HepG2 (cell line): ENCODE measurements around the gene METTL1. TPM values are rescaled to one million over a fixed set of nuclear protein-coding genes. Genes with fewer than 3 reads are reported as not detected.

Experiments
- ATAC-seq: fragments of 200-7000 bp; cut with Tn5 transposase; 3 replicates; pipeline ENCODE4 v1.9.1; 2020; ENCODE audit warnings: mild to moderate bottlenecking, moderate library complexity
- BruUV-seq: library from RNA; stranded (reverse); fragments of 400-500 nt; replicated peaks from 2 replicates; lab custom pipeline; 2021; lab: Mats Ljungman, UMichigan
- CTCF ChIA-PET: fragments of 300-600 bp; formaldehyde crosslinking; extraction: SDS; loops from one replicate; lab custom pipeline; 2021; ENCODE audit warnings: low total read pairs, inconsistent platforms, low intra/inter-chr PET ratio; lab: Yijun Ruan, JAX
- POLR2A ChIA-PET: fragments of 350-600 bp; sonication (Branson Sonifier 250); formaldehyde crosslinking; loops from one replicate; lab custom pipeline; 2020; ENCODE audit warnings: antibody characterized with exemption, inconsistent platforms; lab: Yijun Ruan, JAX
- DNase-seq: peaks from one replicate; pipeline ENCODE4 v3.0.0-alpha.2; 2015; ENCODE audit warnings: low spot score
- FAIRE-seq: peaks from 3 replicates; lab custom pipeline; 2011; peaks lifted over from hg19 to GRCh38; lab: Jason Lieb, UNC
- H2AFZ ChIP-seq: one replicate; pipeline ENCODE4 v1.6.1; 2011; ENCODE audit warnings: low read length, inconsistent platforms
- H3K27ac ChIP-seq: fragments of 300-600 bp; 3 replicates; pipeline ENCODE4 v1.8.0; 2011; ENCODE audit warnings: mixed run types, mild to moderate bottlenecking, mixed read lengths, low read length, inconsistent platforms; ENCODE audit not compliant: insufficient read depth; ENCODE audit errors: extremely low read length
- H3K27me3 ChIP-seq, 2 experiments: fragments of 200-600 bp in 1 of 2; 2 replicates in 1 of 2; 3 replicates in 1 of 2; pipeline versions ENCODE4 v1.6.0 to v1.8.0; 2011; ENCODE audit warnings: low read length in 2 of 2, mild to moderate bottlenecking in 2 of 2, moderate library complexity in 2 of 2, inconsistent platforms in 1 of 2; ENCODE audit not compliant: insufficient read depth in 2 of 2, control insufficient read depth in 1 of 2
- H3K36me3 ChIP-seq, 2 experiments: fragments of 200-600 bp in 1 of 2; replicated peaks in 1 of 2; 2 replicates in 1 of 2; 3 replicates in 1 of 2; pipeline versions ENCODE4 v1.5.1 to v1.8.0; 2011; ENCODE audit warnings: low read length in 2 of 2, inconsistent platforms in 1 of 2; ENCODE audit not compliant: insufficient read depth in 2 of 2, control insufficient read depth in 1 of 2
- H3K4me1 ChIP-seq: 2 replicates; pipeline ENCODE4 v1.5.1; 2012; ENCODE audit warnings: low read length, inconsistent platforms; ENCODE audit not compliant: insufficient read depth
- H3K4me2 ChIP-seq: 2 replicates; pipeline ENCODE4 v1.6.0; 2011; ENCODE audit warnings: low read depth, low read length, inconsistent platforms
- H3K4me3 ChIP-seq, 3 experiments: fragments of 200-600 bp in 1 of 3; sonication (generic), shearing (Covaris generic) in 1 of 3; replicated peaks in 1 of 3; 2 replicates each; pipeline ENCODE4 v1.5.1; 2011 to 2016; ENCODE audit warnings: low read length in 3 of 3, inconsistent platforms in 2 of 3, low read depth in 2 of 3, mild to moderate bottlenecking in 2 of 3, control low read depth in 1 of 3, mixed read lengths in 1 of 3; ENCODE audit not compliant: insufficient read depth in 1 of 3
- H3K79me2 ChIP-seq: one replicate; pipeline ENCODE4 v1.6.1; 2011; ENCODE audit warnings: low read length, inconsistent platforms; ENCODE audit not compliant: insufficient read depth
- H3K9ac ChIP-seq: 2 replicates; pipeline ENCODE4 v1.6.0; 2011; ENCODE audit warnings: mild to moderate bottlenecking, low read depth, low read length, inconsistent platforms; ENCODE audit not compliant: insufficient read depth
- H3K9me3 ChIP-seq: 2 replicates; pipeline ENCODE4 v1.5.1; 2012; ENCODE audit warnings: mild to moderate bottlenecking, low read length
- H4K20me1 ChIP-seq: 2 replicates; pipeline ENCODE4 v1.6.0; 2011; ENCODE audit warnings: inconsistent platforms, mild to moderate bottlenecking, low read length, moderate library complexity; ENCODE audit not compliant: insufficient read depth
- DNMT1 ChIP-seq: sonication (generic); formaldehyde crosslinking; IDR thresholded peaks from 2 replicates; pipeline ENCODE4 v1.5.1; 2020; ENCODE audit warnings: mild to moderate bottlenecking, missing genetic modification reagents
- DPF2 ChIP-seq: sonication (generic); formaldehyde crosslinking; IDR thresholded peaks from 2 replicates; pipeline ENCODE4 v1.4.0; 2020; ENCODE audit warnings: mild to moderate bottlenecking, low read depth, missing genetic modification reagents, borderline replicate concordance
- GABPA ChIP-seq, 2 experiments: IDR thresholded peaks; 2 replicates each; pipeline ENCODE4 v1.6.1; 2011 to 2016; ENCODE audit warnings: low read depth in 2 of 2, low read length in 1 of 2, missing biosample characterization in 1 of 2, missing genetic modification characterization in 1 of 2
- SP5 ChIP-seq: IDR thresholded peaks from 2 replicates; pipeline ENCODE4 v1.6.1; 2016; ENCODE audit warnings: low read depth, borderline replicate concordance
- TCF12 ChIP-seq, 2 experiments: fragments of 450-650 bp in 1 of 2; sonication (generic) in 1 of 2; formaldehyde crosslinking in 1 of 2; IDR thresholded peaks; 2 replicates each; pipeline versions ENCODE4 v1.6.1 to v1.8.0; 2017 to 2022; ENCODE audit warnings: antibody characterized with exemption in 1 of 2, mild to moderate bottlenecking in 1 of 2, missing genetic modification reagents in 1 of 2, moderate library complexity in 1 of 2
- ZNF333 ChIP-seq: sonication (generic); formaldehyde crosslinking; IDR thresholded peaks from 2 replicates; pipeline ENCODE4 v1.4.0; 2020; ENCODE audit warnings: mild to moderate bottlenecking, missing genetic modification reagents, borderline replicate concordance
- ZNF343 ChIP-seq: sonication (generic); formaldehyde crosslinking; IDR thresholded peaks from 2 replicates; pipeline ENCODE4 v1.4.0; 2020; ENCODE audit warnings: mild to moderate bottlenecking, missing genetic modification reagents
- ZNF772 ChIP-seq: sonication (generic); formaldehyde crosslinking; IDR thresholded peaks from 2 replicates; pipeline ENCODE4 v1.5.0; 2020; ENCODE audit warnings: mild to moderate bottlenecking, missing genetic modification reagents
- WGBS: methylation state at CpG from one replicate; pipeline ENCODE4 v1.1.6; 2017; ENCODE audit warnings: low lambda C conversion rate; 5-methylcytosine and 5-hydroxymethylcytosine counted together
- in situ Hi-C: cut with HindIII; loops from 2 replicates; pipeline ENCODE4 v1.10.0; 2017; ENCODE audit warnings: low pct_unique_long_range_greater_than_20kb; ENCODE audit not compliant: extremely low pct_ligation_motif_present
- intact Hi-C: fragments of 100-400 bp; cut with micrococcal nuclease; formaldehyde crosslinking; loops from one replicate; pipeline ENCODE4 v1.10.0; 2022; ENCODE audit not compliant: unreplicated experiment
- polyA plus RNA-seq, 8 experiments: library from polyadenylated mRNA; depleted of rRNA in 3 of 8; stranded (reverse) in 7 of 8; unstranded in 1 of 8; fragments of >200 nt; fragmentation: Illumina TruSeq in 4 of 8; extraction: Trizol in 4 of 8; gene quantifications; 2 replicates each; pipeline versions ENCODE4 v1.2.1 to v1.2.3, GENCODE V29; 2011 to 2016; ENCODE audit warnings: low read depth in 4 of 8, missing spikeins in 1 of 8, mixed read lengths in 1 of 8; ENCODE audit not compliant: insufficient read depth in 1 of 8
- total RNA-seq, 5 experiments: library from RNA; depleted of rRNA; stranded (reverse); fragments of >200 nt; fragmentation: Illumina TruSeq; extraction: Trizol; gene quantifications; 2 replicates each; pipeline ENCODE4 v1.2.3, GENCODE V29; 2016; ENCODE audit warnings: low read depth in 1 of 5
- TF ChIP-seq, protein P1 (sequence below): fragments of 450-650 bp; IDR thresholded peaks from 2 replicates; pipeline ENCODE4 v1.6.1; 2016
- TF ChIP-seq, protein P2 (sequence below): sonication (generic); formaldehyde crosslinking; IDR thresholded peaks from 2 replicates; pipeline ENCODE4 v1.4.0; 2020; ENCODE audit warnings: missing genetic modification reagents
- TF ChIP-seq, protein P3 (sequence below): sonication (generic); formaldehyde crosslinking; IDR thresholded peaks from 2 replicates; pipeline ENCODE4 v1.9.0; 2022; ENCODE audit warnings: low read depth, missing genetic modification reagents
- TF ChIP-seq, protein P4 (sequence below): IDR thresholded peaks from 2 replicates; pipeline ENCODE4 v1.6.1; 2012; ENCODE audit warnings: inconsistent platforms

The METTL1 gene
- total and polyA plus RNA-seq, 2 of the 13 experiments (the other 11 are each of a cell fraction or from before 2014, with no cell fraction given), result 34.7 to 36.9 TPM

DNA sequence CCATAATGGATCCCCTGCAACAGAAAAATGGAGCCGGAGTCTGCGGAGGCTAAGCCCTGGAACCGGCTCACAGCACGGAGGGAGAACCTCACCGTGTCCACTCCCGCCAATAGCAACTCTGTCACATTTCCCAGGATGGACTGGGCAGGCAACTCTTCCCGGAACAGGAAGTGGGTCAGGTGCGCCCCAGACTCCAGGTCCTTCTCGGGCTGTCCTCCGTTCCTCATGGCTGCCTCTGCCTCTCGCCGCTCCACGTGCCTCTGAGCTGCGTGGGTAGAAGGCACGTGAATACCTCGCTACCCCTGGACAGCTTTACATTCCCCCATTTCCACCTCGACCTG, 7.3 kb downstream of the METTL1 start:
- peak overlapping the region; percentile 50; the same call in 1 of the 2 replicates for H3K9ac ChIP-seq
- H3K4me2 ChIP-seq, result peak overlapping the region; percentile 95
- 0 out of 2 replicates have a peak, but pooled peaks have one; percentile 24 for TF ChIP-seq ZNF333 (CRISPR knock-in tag)
- no peak for TF ChIP-seq DPF2 (CRISPR knock-in tag)
- TF ChIP-seq ZNF772 (CRISPR knock-in tag), result 0 out of 2 replicates have a peak, but pooled peaks have one; percentile 39
- TF ChIP-seq, protein P1, sequence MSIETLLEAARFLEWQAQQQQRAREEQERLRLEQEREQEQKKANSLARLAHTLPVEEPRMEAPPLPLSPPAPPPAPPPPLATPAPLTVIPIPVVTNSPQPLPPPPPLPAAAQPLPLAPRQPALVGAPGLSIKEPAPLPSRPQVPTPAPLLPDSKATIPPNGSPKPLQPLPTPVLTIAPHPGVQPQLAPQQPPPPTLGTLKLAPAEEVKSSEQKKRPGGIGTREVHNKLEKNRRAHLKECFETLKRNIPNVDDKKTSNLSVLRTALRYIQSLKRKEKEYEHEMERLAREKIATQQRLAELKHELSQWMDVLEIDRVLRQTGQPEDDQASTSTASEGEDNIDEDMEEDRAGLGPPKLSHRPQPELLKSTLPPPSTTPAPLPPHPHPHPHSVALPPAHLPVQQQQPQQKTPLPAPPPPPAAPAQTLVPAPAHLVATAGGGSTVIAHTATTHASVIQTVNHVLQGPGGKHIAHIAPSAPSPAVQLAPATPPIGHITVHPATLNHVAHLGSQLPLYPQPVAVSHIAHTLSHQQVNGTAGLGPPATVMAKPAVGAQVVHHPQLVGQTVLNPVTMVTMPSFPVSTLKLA, result peak; percentile 72
- TF ChIP-seq ZNF343 (CRISPR knock-in tag), result no peak
- TF ChIP-seq, protein P2, sequence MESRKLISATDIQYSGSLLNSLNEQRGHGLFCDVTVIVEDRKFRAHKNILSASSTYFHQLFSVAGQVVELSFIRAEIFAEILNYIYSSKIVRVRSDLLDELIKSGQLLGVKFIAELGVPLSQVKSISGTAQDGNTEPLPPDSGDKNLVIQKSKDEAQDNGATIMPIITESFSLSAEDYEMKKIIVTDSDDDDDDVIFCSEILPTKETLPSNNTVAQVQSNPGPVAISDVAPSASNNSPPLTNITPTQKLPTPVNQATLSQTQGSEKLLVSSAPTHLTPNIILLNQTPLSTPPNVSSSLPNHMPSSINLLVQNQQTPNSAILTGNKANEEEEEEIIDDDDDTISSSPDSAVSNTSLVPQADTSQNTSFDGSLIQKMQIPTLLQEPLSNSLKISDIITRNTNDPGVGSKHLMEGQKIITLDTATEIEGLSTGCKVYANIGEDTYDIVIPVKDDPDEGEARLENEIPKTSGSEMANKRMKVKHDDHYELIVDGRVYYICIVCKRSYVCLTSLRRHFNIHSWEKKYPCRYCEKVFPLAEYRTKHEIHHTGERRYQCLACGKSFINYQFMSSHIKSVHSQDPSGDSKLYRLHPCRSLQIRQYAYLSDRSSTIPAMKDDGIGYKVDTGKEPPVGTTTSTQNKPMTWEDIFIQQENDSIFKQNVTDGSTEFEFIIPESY, result peak; percentile 53; the same call in 1 of the 2 replicates
- no peak for TF ChIP-seq SP5 (CRISPR knock-in tag)
- TF ChIP-seq, protein P3, sequence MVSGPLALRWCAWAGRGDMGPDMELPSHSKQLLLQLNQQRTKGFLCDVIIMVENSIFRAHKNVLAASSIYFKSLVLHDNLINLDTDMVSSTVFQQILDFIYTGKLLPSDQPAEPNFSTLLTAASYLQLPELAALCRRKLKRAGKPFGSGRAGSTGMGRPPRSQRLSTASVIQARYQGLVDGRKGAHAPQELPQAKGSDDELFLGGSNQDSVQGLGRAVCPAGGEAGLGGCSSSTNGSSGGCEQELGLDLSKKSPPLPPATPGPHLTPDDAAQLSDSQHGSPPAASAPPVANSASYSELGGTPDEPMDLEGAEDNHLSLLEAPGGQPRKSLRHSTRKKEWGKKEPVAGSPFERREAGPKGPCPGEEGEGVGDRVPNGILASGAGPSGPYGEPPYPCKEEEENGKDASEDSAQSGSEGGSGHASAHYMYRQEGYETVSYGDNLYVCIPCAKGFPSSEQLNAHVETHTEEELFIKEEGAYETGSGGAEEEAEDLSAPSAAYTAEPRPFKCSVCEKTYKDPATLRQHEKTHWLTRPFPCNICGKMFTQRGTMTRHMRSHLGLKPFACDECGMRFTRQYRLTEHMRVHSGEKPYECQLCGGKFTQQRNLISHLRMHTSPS (CRISPR knock-in tag), result 0 out of 2 replicates have a peak, but pooled peaks have one; percentile 27
- TF ChIP-seq, protein P4, sequence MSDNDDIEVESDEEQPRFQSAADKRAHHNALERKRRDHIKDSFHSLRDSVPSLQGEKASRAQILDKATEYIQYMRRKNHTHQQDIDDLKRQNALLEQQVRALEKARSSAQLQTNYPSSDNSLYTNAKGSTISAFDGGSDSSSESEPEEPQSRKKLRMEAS, result peak; percentile 56
- TF ChIP-seq GABPA (IDR thresholded peaks at IDR 0.05; ENCODE audit: low read depth, low read length), result peak; percentile 50
- TF ChIP-seq GABPA (CRISPR knock-in tag; IDR thresholded peaks at IDR 0.05; ENCODE audit: low read depth), result no peak
- TF ChIP-seq TCF12 (IDR thresholded peaks at IDR 0.05), result no peak
- TF ChIP-seq TCF12 (CRISPR knock-in tag; IDR thresholded peaks at IDR 0.05), result peak; percentile 13; the same call in 1 of the 2 replicates
- TF ChIP-seq DNMT1 (CRISPR knock-in tag), result 0 out of 2 replicates have a peak, but pooled peaks have one; percentile 21
- intact Hi-C loops (no loop called here), in situ Hi-C loops (no loop called here)
- H2AFZ ChIP-seq, result no peak overlapping the region
- no TSS peak for BruUV-seq
- 69% methylated on average over 17 of the region's 17 CpGs for WGBS
- H3K27me3 ChIP-seq, result peaks cover 0 to 6% of the 10 kb centered on the region in 2 experiments; a peak in 1 of 5 replicates
- H3K79me2 ChIP-seq, result no peaks in the 10 kb centered on the region
- H3K4me1 ChIP-seq, result peaks cover 36% of the 10 kb centered on the region
- FAIRE-seq, result no peak
- ATAC-seq, result no peak
- ChIA-PET CTCF (interaction anchor here (1.1 to 1.3 kb wide), 2 partner anchors 8 to 141 kb away, joined by 3 to 4 read pairs; no protein-coding TSS in a partner anchor), POLR2A (interaction anchor here (1.4 kb wide), 1 partner anchor 8 kb away, joined by 9 read pairs; no protein-coding TSS in a partner anchor)
- no peak for DNase-seq
- no peak overlapping the region for H3K27ac ChIP-seq
- peaks cover 9 to 16% of the 10 kb centered on the region in 2 experiments for H3K36me3 ChIP-seq
- no peaks in the 10 kb centered on the region for H3K9me3 ChIP-seq
- H3K4me3 ChIP-seq, result peak overlapping the region; percentile 53 to 78 (median 60); a peak in 5 of 6 replicates
- H4K20me1 ChIP-seq, result no peaks in the 10 kb centered on the region
